ENCODE results near the gene POLR3F.
"Not testable (repeated sequence)": the region's sequence is repeated elsewhere in the genome, so short reads cannot be mapped to it uniquely, and the experiment has no call there.

The POLR3F gene

GRCh38 chr20:18506744-18507143 is 39.6 kb downstream of the POLR3F start:
- peak in 1 of 5 donors; percentile 21 for DNase-seq

GRCh38 chr20:18507218-18508191 is 40.3 kb downstream of the POLR3F start, which contains the start of gene SEC23B:
SEC23B (plus strand) TSS chr20:18507940; CDS start chr20:18510836, 2,896 bp downstream.
- DNase-seq, result peak; percentile 92 to 99 (median 94)

DNA sequence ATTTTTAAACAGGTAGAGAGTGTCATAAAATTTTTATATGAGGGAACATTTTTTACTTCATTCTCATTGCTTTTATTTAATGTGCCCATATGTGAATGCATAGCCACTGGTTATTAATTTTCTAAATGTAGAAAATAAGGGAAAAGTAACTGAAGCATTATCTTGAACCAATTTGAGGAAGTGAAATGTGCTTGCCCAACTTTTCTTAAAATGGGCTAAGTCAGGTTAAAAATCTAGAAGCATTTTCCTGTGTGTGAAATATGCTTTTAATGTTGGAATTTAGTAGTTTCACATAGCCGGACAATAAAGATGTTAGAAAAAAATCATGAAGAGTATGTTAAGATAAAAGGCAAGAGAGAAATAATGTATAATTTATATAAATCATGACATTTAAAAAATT is 44.4 kb downstream of the POLR3F start:
- no peak for DNase-seq

- DNase-seq, result no peak
These were observed 46.0 kb downstream of the POLR3F start for GRCh38 chr20:18513208-18513607.

GRCh38 chr20:18514127-18514526 is 46.9 kb downstream of the POLR3F start:
- no peak for DNase-seq

DNA sequence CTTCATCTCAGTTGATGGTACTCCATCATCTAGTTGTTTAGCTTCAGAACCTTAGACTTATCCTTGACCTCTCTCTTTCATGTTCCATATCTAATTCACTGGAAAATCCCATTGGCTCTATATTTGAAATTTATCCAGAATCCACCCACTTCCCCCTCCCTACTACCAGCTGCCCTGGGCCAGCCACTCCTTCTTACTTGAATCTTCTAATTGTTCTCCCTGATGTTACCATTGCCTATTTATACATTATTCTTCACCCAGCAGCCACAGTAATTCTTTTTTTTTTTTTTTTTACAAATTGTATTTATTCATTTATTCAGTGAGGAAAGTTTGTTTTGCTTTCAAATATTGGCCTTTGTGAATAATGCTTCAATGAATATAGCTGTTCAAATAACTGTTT is 48.8 kb downstream of the POLR3F start:
- DNase-seq, result no peak

DNA sequence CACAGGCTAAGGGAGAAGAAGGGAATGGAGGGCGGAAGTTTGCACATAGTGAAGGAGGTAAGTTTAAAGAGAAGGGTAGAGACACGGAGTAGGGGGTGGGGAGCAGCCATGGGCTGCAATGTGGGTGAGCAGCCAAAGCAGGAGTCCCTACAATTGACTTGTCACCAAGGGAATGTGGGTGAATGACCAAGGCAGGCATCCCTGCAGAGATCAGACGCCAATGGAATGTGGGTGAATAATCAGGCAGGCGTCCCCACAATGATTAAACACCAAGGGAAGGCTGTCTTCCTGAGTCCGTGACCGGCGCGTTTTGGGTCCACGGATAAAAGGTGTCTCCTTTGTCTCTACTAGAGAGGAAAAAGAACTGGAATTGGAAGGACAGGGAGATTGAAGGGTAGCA is 54.9 kb downstream of the POLR3F start:
- DNase-seq, result not testable (repeated sequence)

GRCh38 chr20:18523066-18523465 is 55.9 kb downstream of the POLR3F start:
- no peak for DNase-seq

DNA sequence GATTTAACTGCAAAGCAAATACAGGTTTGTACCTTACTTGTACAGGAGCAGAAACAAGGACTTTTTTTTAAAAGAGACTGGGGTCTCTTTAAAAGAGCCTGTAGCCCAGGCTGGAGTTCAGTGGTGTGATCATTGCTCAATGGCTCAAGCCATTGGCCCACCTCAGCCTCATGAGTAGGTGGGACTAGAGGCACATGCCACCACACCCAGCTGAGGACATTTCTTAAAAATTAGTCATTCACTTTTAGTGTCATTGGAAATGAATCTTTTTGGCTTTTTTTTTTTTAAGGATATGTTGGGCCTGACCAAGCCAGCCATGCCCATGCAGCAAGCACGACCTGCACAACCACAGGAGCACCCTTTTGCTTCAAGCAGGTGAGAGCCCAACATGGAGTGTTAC is 57.5 kb downstream of the POLR3F start:
- DNase-seq, result no peak

DNA sequence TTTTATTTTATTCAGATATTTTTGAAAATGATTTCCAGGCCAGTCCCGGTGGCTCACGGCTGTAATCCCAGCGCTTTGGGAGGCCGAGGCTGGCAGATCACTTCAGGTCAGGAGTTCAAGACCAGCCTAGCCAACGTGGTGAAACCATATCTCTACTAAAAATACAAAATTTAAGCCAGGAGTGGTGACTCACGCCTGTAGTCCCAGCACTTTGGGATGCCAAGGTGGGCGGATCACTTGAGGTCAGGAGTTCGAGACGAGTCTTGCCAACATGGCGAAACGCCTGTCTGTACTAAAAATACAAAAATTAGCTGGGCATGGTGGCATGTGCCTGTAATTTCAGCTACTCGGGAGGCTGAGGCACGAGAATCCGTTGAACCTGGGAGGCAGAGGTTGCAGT is 59.6 kb downstream of the POLR3F start:
- DNase-seq, result not testable (repeated sequence)

GRCh38 chr20:18527339-18527738 is 60.1 kb downstream of the POLR3F start:
- no peak for DNase-seq

- DNase-seq, result no peak
These were observed 60.6 kb downstream of the POLR3F start for GRCh38 chr20:18527836-18528235.

DNA sequence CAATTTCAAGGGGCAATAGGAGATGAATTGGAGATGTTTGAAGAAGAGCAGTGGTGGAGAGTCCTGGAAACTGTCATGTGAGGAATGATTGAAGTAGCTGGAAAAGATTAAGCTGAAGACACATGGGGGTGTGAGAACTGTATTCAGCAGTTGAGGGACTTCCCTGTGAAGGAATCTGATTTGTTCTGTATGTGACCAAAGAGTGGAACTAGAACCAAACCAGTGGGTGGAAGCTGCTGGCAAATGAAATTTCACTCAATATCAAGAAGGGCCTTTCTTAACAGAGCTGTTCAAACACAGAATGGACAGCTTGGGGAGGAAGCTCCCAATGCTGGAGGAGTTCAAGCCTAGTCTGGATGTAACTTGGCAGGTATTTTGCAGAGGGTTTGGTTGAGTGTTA is 61.9 kb downstream of the POLR3F start:
- no peak for DNase-seq

DNA sequence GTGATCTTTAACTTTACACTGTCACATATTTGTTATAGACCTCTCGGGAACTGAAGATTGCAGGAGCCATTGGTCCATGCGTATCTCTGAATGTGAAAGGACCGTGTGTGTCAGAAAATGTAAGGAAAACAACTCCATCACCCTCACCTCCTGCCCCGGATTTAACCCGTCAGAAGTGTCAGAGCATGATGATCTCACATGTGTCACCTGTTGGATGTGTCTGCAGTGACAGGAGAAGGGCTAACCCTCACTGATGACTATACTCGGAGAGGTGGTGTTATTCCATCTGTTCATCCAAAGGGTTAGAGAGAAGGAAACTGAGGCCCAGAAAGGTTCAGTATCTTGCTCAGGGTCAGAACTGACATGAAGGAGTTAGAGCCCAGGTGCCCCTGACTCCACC is 65.4 kb downstream of the POLR3F start:
- no peak for DNase-seq

GRCh38 chr20:18533491-18533890 is 66.3 kb downstream of the POLR3F start:
- DNase-seq, result no peak

DNA sequence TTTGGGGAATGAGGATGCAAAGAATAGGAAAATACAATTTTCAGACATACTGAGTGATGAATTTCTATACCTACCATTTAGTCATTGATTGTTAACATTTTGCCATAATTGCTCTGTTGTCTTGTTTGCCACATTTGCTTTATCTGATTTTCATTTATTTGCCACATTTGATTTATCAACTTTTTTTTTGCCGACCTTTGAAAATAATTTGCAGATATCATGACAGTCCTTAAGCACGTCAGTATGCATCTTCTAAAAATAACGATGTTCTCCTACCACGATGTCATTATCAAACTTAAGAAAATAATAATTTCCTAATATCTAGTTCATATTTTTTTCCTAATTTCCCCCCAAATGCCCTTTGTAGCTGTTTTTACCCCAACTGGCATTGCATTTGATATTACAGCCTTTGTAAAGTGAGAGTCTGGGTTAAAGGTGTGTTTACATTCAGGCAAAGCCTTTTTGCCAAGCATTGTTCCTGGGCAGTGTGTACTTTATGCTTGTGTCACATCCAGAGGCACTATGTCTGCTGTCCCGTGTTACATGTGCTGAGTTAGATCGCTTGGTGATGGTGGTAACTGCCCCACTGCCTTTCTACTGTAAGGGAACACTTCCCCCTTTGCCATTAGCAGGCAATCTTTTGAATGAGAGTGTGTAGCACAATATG is 66.9 kb downstream of the POLR3F start:
- no peak for DNase-seq

Measured in T-helper 1 cell (primary cell).